NCI-H510A (cell line): ENCODE measurements around the gene MRAP2.

Experiments
- DNase-seq: peaks from one replicate; lab custom pipeline; 2025; lab: John Stamatoyannopoulos, UW

The MRAP2 gene

DNA sequence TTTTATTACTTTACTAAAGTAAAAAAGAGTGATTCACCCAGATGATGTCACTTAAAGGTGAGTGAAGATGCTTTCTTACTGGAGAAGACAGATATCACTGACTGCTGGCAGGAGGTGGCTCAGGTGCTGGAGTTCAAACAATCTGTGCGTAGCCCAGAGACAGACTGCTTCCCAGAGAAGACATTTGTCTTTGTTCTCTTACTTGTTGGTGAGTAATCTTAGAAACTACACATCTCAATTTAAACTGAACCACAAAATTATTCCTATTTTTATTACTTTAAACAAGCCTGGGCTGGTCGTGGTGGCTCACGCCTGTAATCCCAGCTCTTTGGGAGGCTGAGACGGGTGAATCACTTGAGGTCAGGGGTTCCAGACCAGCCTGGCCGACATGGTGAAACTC lies 101.7 kb downstream of the MRAP2 start:
- no peak for DNase-seq

DNA sequence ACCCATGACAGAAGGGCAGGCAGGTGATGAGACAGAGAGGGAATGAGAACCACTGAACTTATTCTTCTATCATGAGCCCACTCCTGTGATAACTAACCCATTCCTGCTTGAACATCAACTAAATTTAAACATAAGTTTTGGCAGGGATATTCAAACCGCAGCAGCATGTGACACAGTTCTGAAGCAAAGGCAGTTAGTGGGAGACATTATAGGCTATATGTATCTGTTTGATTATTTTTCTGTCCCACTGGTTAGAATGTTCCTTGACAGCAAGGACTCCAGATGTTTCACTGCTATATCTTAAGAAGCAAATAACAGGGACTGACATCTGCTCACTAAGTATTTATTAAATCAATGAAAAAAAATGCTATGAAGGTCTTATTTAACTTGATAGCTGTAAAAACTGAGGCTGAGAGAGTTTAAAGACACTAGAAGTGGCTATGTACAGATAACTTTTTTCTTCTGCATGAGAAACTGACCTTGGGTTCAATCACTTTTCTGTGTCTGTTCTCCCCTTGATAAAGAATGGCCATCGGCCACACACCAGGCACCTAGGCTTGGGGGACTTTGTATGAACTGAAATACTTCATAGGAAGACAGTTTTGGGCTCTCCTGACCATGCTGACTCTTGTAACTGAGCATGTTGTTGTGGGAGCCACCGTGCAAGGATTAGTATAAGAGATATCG lies 102.9 kb downstream of the MRAP2 start:
- no peak for DNase-seq

DNA sequence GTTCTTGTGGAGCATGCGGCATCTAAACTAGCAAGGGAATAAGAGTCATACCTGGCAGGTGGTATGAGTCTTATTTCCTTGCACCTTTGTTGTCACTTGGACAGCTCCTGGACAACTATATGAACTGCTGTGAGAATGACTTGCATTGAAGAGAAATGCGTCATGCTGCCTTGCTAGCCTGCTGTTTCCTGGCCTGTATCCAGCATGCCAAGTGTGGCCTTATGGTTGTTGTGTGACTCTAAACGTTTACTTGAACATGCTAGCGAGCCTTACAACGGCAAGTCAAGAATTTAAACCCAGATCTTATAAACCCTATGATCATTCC lies 103.4 kb downstream of the MRAP2 start:
- no peak for DNase-seq

DNA sequence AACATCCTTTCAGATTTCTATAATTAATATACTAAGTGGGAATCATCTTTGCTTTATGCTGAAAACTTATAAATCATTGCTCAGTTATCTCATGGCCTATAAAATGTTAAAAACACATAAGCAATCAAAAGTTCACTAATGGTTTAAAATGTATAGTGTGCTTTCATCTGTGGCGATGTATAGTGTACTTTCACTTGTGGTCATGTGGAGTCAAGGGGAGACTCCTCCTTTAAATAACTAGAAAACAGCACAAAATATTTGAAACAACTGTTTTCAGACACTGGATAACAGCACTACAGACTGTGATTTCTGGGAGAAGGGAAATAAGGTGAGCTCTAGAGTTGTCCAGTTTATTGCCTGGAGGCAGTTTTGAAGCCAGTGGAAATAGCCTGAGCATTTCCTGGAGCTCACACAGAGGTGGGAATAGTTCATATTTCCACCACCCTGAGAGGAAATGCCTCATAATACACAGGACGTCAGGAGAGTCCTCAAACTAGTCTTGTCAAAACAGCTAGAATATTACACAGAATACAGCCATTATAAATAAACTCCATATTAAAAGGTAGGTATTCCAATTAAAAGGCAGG lies 104.5 kb downstream of the MRAP2 start:
- no peak for DNase-seq

DNA sequence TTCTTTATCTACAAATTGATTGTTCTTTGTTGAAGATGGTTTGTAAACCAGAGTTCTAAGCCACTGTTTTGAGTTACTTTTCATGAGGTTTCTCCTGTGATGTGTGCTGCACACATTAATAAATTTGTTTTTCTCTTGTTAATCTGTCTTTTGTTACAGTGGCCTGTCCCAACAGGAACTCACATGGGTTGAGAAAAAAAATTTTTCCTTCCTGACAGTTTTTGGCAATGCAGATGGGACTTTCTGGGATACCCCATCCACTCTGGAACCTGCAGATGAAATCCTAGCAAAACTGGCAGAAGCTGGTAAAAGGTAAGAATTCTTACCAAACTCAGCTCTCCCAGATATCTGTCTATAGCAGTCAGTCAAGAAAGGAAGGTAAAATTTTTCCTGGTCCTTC lies 105.7 kb downstream of the MRAP2 start:
- DNase-seq, result no peak
